ENCODE data around the gene TIMM22. TPM values are rescaled to one million over a fixed set of nuclear protein-coding genes. Genes with fewer than 3 reads are reported as not detected.

TIMM22 gene
- total and polyA plus RNA-seq, 2 of the 13 experiments (the other 11 are each of a cell fraction or from before 2014, with no cell fraction given) = 6.2 to 15.5 TPM

GRCh38 chr17:986322-986929, 10.5 kb upstream of the TIMM22 start:
- ChIA-PET CTCF (ENCODE audit: low intra/inter-chr PET ratio, low total read pairs) (no interaction called here), POLR2A (no interaction called here)
- FAIRE-seq = peak; percentile 26
- no TSS peak for BruUV-seq (replicated peaks)
- no peak overlapping the region for H3K9ac ChIP-seq (ENCODE audit: insufficient read depth, low read depth, low read length)
- no peaks in the 10 kb centered on the region for H3K79me2 ChIP-seq (ENCODE audit: insufficient read depth, low read length)
- peak overlapping the region; percentile 54 for H3K4me2 ChIP-seq (ENCODE audit: low read depth, low read length)
- ATAC-seq = peak; percentile 82
- H3K36me3 ChIP-seq (replicated peaks in 1 of 2; ENCODE audit: control insufficient read depth in 1 of 2, insufficient read depth in 2 of 2, low read length in 2 of 2) = no peaks in the 10 kb centered on the region
- no peaks in the 10 kb centered on the region for H4K20me1 ChIP-seq (ENCODE audit: insufficient read depth, low read length)
- intact Hi-C loops (cut with micrococcal nuclease; ENCODE audit: unreplicated experiment) (loop anchor here (1.0 kb wide), 1 partner anchor 10 kb away; no protein-coding TSS in a partner anchor), in situ Hi-C loops (cut with HindIII; ENCODE audit: extremely low pct_ligation_motif_present, low pct_unique_long_range_greater_than_20kb) (no loop called here)
- peaks cover 0 to 6% of the 10 kb centered on the region in 2 experiments; a peak in 1 of 5 replicates for H3K27me3 ChIP-seq (ENCODE audit: control insufficient read depth in 1 of 2, insufficient read depth in 2 of 2, low read length in 2 of 2)
- WGBS (ENCODE audit: low lambda C conversion rate) = 67% methylated on average over 4 of the region's 6 CpGs
- peak overlapping the region; percentile 35 for H2AFZ ChIP-seq (ENCODE audit: low read length)
- peak overlapping the region; percentile 46 for H3K27ac ChIP-seq (ENCODE audit: extremely low read length, insufficient read depth, low read length)
- H3K4me3 ChIP-seq (replicated peaks in 1 of 3; ENCODE audit: insufficient read depth in 1 of 3, low read depth in 2 of 3, low read length in 3 of 3) = 0 out of 6 replicates have a peak overlapping the region, but pooled peaks of 1 of the 3 experiments have one; percentile 2
- peak; percentile 81 for DNase-seq (ENCODE audit: low spot score)
- H3K4me1 ChIP-seq (ENCODE audit: insufficient read depth, low read length) = peaks cover 35% of the 10 kb centered on the region
- H3K9me3 ChIP-seq (ENCODE audit: low read length) = no peaks in the 10 kb centered on the region
- TF ChIP-seq SOX5 (CRISPR knock-in tag; IDR thresholded peaks at IDR 0.05; ENCODE audit: borderline replicate concordance) (peak; percentile 22; the same call in 1 of the 2 replicates), ZBTB7B (CRISPR knock-in tag; IDR thresholded peaks at IDR 0.05) (peak; percentile 59; the same call in 1 of the 2 replicates), EP300 (IDR thresholded peaks at IDR 0.05; ENCODE audit: low read depth in 2 of 2, low read length in 2 of 2) (peak in 1 of 2 experiments; percentile 19; a peak in 1 of 4 replicates), EP300 (CRISPR knock-in tag; IDR thresholded peaks at IDR 0.05; ENCODE audit: borderline replicate concordance) (0 out of 2 replicates have a peak, but pooled peaks have one; percentile 16), ZNF687 (CRISPR knock-in tag; IDR thresholded peaks at IDR 0.05) (0 out of 2 replicates have a peak, but pooled peaks have one; percentile 16), BRCA1 (CRISPR knock-in tag; IDR thresholded peaks at IDR 0.05) (no peak), CC2D1A (CRISPR knock-in tag; IDR thresholded peaks at IDR 0.05) (no peak), EHMT2 (IDR thresholded peaks at IDR 0.05; ENCODE audit: borderline replicate concordance, low read depth, low read length) (peak; percentile 78; the same call in 1 of the 2 replicates), TBL1XR1 (IDR thresholded peaks at IDR 0.05; ENCODE audit: borderline replicate concordance, low read length, partially characterized antibody) (peak; percentile 15), ZNF552 (CRISPR knock-in tag; IDR thresholded peaks at IDR 0.05; ENCODE audit: borderline replicate concordance) (no peak), ARNT (IDR thresholded peaks at IDR 0.05) (no peak), ZNF713 (CRISPR knock-in tag; IDR thresholded peaks at IDR 0.05) (no peak), NCOR1 (IDR thresholded peaks at IDR 0.05; ENCODE audit: borderline replicate concordance, low read length) (peak; percentile 45; the same call in 1 of the 2 replicates), PAXIP1 (CRISPR knock-in tag; conservative IDR thresholded peaks at IDR 0.05) (peak; percentile 60), SAP130 (CRISPR knock-in tag; IDR thresholded peaks at IDR 0.05; ENCODE audit: low read depth) (0 out of 2 replicates have a peak, but pooled peaks have one; percentile 10), JUND (CRISPR knock-in tag; IDR thresholded peaks at IDR 0.05) (no peak), ETV5 (CRISPR knock-in tag; IDR thresholded peaks at IDR 0.05; ENCODE audit: borderline replicate concordance) (peak; percentile 38; the same call in 1 of the 2 replicates), RARA (CRISPR knock-in tag; IDR thresholded peaks at IDR 0.05) (peak; percentile 52; the same call in 1 of the 2 replicates)
